Neural cell (in vitro differentiated cells): ENCODE data around the gene EYS. TPM values are rescaled to one million over a fixed set of nuclear protein-coding genes. Genes with fewer than 3 reads are reported as not detected.

Experiments
- H2AFZ ChIP-seq: fragments of 200-600, 300-800 bp; sonication (generic), shearing (Covaris generic); 2 replicates; pipeline ENCODE4 v1.6.0; 2014; ENCODE audit warnings: low read depth, mild to moderate bottlenecking, antibody characterized with exemption, low read length, moderate library complexity
- H3F3A ChIP-seq: fragments of 200-600 bp; shearing (Covaris generic); 2 replicates; pipeline ENCODE4 v1.6.1; 2016; ENCODE audit warnings: mild to moderate bottlenecking, moderate library complexity, mixed read lengths, antibody characterized with exemption, low read length; ENCODE audit not compliant: insufficient read depth, poor library complexity, severe bottlenecking
- H3K27ac ChIP-seq: fragments of 200-600, 300-800 bp; sonication (generic), shearing (Covaris generic); 2 replicates; pipeline ENCODE4 v1.5.1; 2014; ENCODE audit warnings: mild to moderate bottlenecking, low read length, moderate library complexity
- H3K27me3 ChIP-seq: fragments of 300-800, 200-600 bp; sonication (generic), shearing (Covaris generic); 2 replicates; pipeline ENCODE4 v1.6.0; 2014; ENCODE audit warnings: mild to moderate bottlenecking, low read depth, low read length, moderate library complexity; ENCODE audit not compliant: insufficient read depth
- H3K36me3 ChIP-seq: fragments of 300-800, 200-600 bp; sonication (generic), shearing (Covaris generic); 2 replicates; pipeline ENCODE4 v1.5.1; 2014; ENCODE audit warnings: mild to moderate bottlenecking, antibody characterized with exemption, low read length, moderate library complexity; ENCODE audit not compliant: insufficient read depth
- H3K4me2 ChIP-seq: fragments of 300-800, 200-600 bp; sonication (generic), shearing (Covaris generic); 2 replicates; pipeline ENCODE4 v1.6.0; 2014; ENCODE audit warnings: mild to moderate bottlenecking, low read length
- H3K4me3 ChIP-seq: fragments of 300-800, 200-600 bp; sonication (generic), shearing (Covaris generic); 2 replicates; pipeline ENCODE4 v1.5.1; 2014; ENCODE audit warnings: mild to moderate bottlenecking, low read length, moderate library complexity
- H3K79me2 ChIP-seq: fragments of 200-600 bp; shearing (Covaris generic); replicated peaks from 2 replicates; pipeline ENCODE4 v1.6.0; 2014; ENCODE audit warnings: mild to moderate bottlenecking, low read length, moderate library complexity; ENCODE audit not compliant: insufficient read depth
- H3K9ac ChIP-seq: fragments of 300-800, 200-600 bp; sonication (generic), shearing (Covaris generic); 2 replicates; pipeline ENCODE4 v1.6.1; 2016; ENCODE audit warnings: mild to moderate bottlenecking, low read length, mixed read lengths
- H3K9me2 ChIP-seq: fragments of 200-600 bp; shearing (Covaris generic); 2 replicates; pipeline ENCODE4 v1.6.1; 2016; ENCODE audit warnings: mild to moderate bottlenecking, low read length, mixed read lengths; ENCODE audit not compliant: insufficient read depth
- H3K9me3 ChIP-seq: fragments of 200-600, 300-800 bp; sonication (generic), shearing (Covaris generic); 2 replicates; pipeline ENCODE4 v1.6.1; 2016; ENCODE audit warnings: mild to moderate bottlenecking, mixed run types, low read length, moderate library complexity, mixed read lengths
- H4K20me1 ChIP-seq: fragments of 200-600 bp; shearing (Covaris generic); 2 replicates; pipeline ENCODE4 v1.6.1; 2016; ENCODE audit warnings: mild to moderate bottlenecking, mixed run types; ENCODE audit not compliant: insufficient read depth
- CTCF ChIP-seq: fragments of 450-650 bp; IDR thresholded peaks from 2 replicates; pipeline ENCODE4 v1.5.1; 2014; ENCODE audit warnings: antibody characterized with exemption, mild to moderate bottlenecking, moderate library complexity; ENCODE audit not compliant: poor library complexity, severe bottlenecking
- EP300 ChIP-seq: fragments of 450-650 bp; conservative IDR thresholded peaks from 2 replicates; pipeline ENCODE4 v1.6.1; 2014; ENCODE audit warnings: antibody characterized with exemption, mild to moderate bottlenecking, moderate library complexity; ENCODE audit not compliant: poor library complexity, severe bottlenecking
- EZH2 ChIP-seq: fragments of 200-600, 300-800 bp; shearing (Covaris generic), sonication (generic); IDR thresholded peaks from 2 replicates; pipeline ENCODE4 v1.6.1; 2014; ENCODE audit warnings: antibody characterized with exemption, low read length, borderline replicate concordance, mild to moderate bottlenecking; ENCODE audit not compliant: insufficient read depth, poor library complexity, severe bottlenecking
- MXI1 ChIP-seq: fragments of 450-650 bp; conservative IDR thresholded peaks from 2 replicates; pipeline ENCODE4 v1.6.1; 2014; ENCODE audit warnings: antibody characterized with exemption, mild to moderate bottlenecking; ENCODE audit not compliant: poor library complexity, severe bottlenecking
- POLR2AphosphoS5 ChIP-seq: IDR thresholded peaks from 2 replicates; pipeline ENCODE4 v1.6.1; 2012
- RAD21 ChIP-seq: fragments of 450-650 bp; conservative IDR thresholded peaks from 2 replicates; pipeline ENCODE4 v1.6.1; 2014; ENCODE audit warnings: antibody characterized with exemption, mild to moderate bottlenecking, moderate library complexity
- REST ChIP-seq: IDR thresholded peaks from 2 replicates; pipeline ENCODE4 v1.6.1; 2012; ENCODE audit warnings: borderline replicate concordance
- SMC3 ChIP-seq: fragments of 450-650 bp; conservative IDR thresholded peaks from 2 replicates; pipeline ENCODE4 v1.6.1; 2014; ENCODE audit warnings: antibody characterized with exemption, mild to moderate bottlenecking, moderate library complexity; ENCODE audit not compliant: poor library complexity
- TAF1 ChIP-seq: IDR thresholded peaks from 2 replicates; pipeline ENCODE4 v1.6.1; 2012; ENCODE audit warnings: low read depth
- polyA plus RNA-seq: library from polyadenylated mRNA; depleted of rRNA; stranded (reverse); fragments of >200 nt; gene quantifications from 2 replicates; pipeline ENCODE4 v1.2.3, GENCODE V29; 2014

The EYS gene
- polyA plus RNA-seq, 1 donor from 2014 or later, result 0.38 TPM

- Histone ChIP-seq H4K20me1 (no peaks in the 10 kb centered on the region), H3K27me3 (no peaks in the 10 kb centered on the region), H3K4me2 (no peak overlapping the region), H3K4me3 (no peak overlapping the region), H3K27ac (no peak overlapping the region), H3K79me2 (no peaks in the 10 kb centered on the region), H3K9ac (no peak overlapping the region), H3F3A (no peaks in the 10 kb centered on the region), H3K36me3 (no peaks in the 10 kb centered on the region), H2AFZ (no peak overlapping the region), H3K9me2 (no peaks in the 10 kb centered on the region), H3K9me3 (no peaks in the 10 kb centered on the region)
- TF ChIP-seq MXI1 (no peak), TAF1 (no peak), CTCF (no peak), RAD21 (no peak), EZH2 (no peak), REST (no peak), SMC3 (no peak), EP300 (no peak), POLR2AphosphoS5 (no peak)
Observed at GRCh38 chr6:65064844-65065243, 642.2 kb downstream of the EYS start.

- Histone ChIP-seq H2AFZ (no peak overlapping the region), H3K9me2 (no peaks in the 10 kb centered on the region), H3F3A (no peaks in the 10 kb centered on the region), H3K27me3 (no peaks in the 10 kb centered on the region), H3K4me2 (no peak overlapping the region), H4K20me1 (no peaks in the 10 kb centered on the region), H3K27ac (no peak overlapping the region), H3K36me3 (no peaks in the 10 kb centered on the region), H3K9ac (no peak overlapping the region), H3K79me2 (no peaks in the 10 kb centered on the region), H3K4me3 (no peak overlapping the region), H3K9me3 (no peaks in the 10 kb centered on the region)
- TF ChIP-seq REST (no peak), SMC3 (no peak), TAF1 (no peak)
Observed at GRCh38 chr6:65059568-65059967, 647.5 kb downstream of the EYS start.
